Transverse colon (tissue), 4 donors: Measurements from ENCODE around the gene SPG7.

Source experiments
- POLR2A ChIP-seq: fragments of 450-650 bp; IDR thresholded peaks from one replicate; pipeline ENCODE4 v1.6.1; 2016; ENCODE audit warnings: antibody characterized with exemption, mild to moderate bottlenecking, moderate library complexity
- POLR2AphosphoS5 ChIP-seq, 3 donors: sonication (generic); formaldehyde crosslinking; IDR thresholded peaks; one replicate each; pipeline ENCODE4 v1.6.1; 2016; ENCODE audit warnings: antibody characterized with exemption in 3 of 3
- TF ChIP-seq, protein P1 (sequence below), 5 experiments: fragments of 200-600 bp in 3 of 5; fragments of 450-650 bp in 2 of 5; sonication (generic) in 3 of 5; IDR thresholded peaks; 1 replicate in 2 of 5; 2 replicates in 3 of 5; pipeline ENCODE4 v1.5.1; 2016 to 2017; ENCODE audit warnings: antibody characterized with exemption in 5 of 5, inconsistent platforms in 3 of 5, mild to moderate bottlenecking in 2 of 5, moderate library complexity in 1 of 5

DNA sequence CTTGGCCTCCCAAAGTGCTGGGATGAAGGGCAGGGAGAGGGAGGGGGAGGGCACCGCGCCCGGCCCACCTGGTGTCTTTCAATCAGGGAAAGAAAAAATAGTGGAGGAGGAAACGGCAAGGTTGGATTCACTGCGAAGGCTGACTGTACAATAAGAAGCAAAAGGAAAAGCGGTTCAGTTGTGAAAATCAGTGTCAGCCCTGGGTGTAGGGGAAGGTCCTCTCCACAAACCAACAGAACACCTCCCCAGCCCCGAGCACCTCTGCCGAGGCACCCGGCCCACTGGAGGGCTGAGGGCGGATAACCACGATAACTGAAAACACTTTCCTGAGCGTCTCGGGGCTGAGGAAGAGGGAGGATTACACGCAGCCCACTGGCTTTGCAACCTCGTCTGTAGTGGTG, 1.4 kb upstream of the SPG7 start:
- TF ChIP-seq, protein P1, sequence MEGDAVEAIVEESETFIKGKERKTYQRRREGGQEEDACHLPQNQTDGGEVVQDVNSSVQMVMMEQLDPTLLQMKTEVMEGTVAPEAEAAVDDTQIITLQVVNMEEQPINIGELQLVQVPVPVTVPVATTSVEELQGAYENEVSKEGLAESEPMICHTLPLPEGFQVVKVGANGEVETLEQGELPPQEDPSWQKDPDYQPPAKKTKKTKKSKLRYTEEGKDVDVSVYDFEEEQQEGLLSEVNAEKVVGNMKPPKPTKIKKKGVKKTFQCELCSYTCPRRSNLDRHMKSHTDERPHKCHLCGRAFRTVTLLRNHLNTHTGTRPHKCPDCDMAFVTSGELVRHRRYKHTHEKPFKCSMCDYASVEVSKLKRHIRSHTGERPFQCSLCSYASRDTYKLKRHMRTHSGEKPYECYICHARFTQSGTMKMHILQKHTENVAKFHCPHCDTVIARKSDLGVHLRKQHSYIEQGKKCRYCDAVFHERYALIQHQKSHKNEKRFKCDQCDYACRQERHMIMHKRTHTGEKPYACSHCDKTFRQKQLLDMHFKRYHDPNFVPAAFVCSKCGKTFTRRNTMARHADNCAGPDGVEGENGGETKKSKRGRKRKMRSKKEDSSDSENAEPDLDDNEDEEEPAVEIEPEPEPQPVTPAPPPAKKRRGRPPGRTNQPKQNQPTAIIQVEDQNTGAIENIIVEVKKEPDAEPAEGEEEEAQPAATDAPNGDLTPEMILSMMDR (IDR thresholded peaks at IDR 0.05) = no peak
- no peak for TF ChIP-seq POLR2AphosphoS5 (IDR thresholded peaks at IDR 0.05)
- no peak for TF ChIP-seq POLR2A
